PFSK-1 (cell line): Measurements from ENCODE around the gene CTNNA3.

Experiments
- POLR2AphosphoS5 ChIP-seq: IDR thresholded peaks from 2 replicates; pipeline ENCODE4 v1.6.1; 2012; ENCODE audit warnings: low read depth, mild to moderate bottlenecking, control low read depth, low read length, moderate library complexity
- SIN3A ChIP-seq: IDR thresholded peaks from 2 replicates; pipeline ENCODE4 v1.6.1; 2012; ENCODE audit warnings: mild to moderate bottlenecking, low read length, moderate library complexity, borderline replicate concordance; ENCODE audit not compliant: insufficient read depth
- TF ChIP-seq, protein P1 (sequence below), 2 experiments: IDR thresholded peaks; 2 replicates each; pipeline versions ENCODE4 v1.6.1 to v1.8.0; 2011 to 2012; ENCODE audit warnings: low read depth in 2 of 2, low read length in 2 of 2, control low read depth in 1 of 2, inconsistent platforms in 1 of 2, mild to moderate bottlenecking in 1 of 2, moderate library complexity in 1 of 2; ENCODE audit not compliant: insufficient read depth in 1 of 2

DNA sequence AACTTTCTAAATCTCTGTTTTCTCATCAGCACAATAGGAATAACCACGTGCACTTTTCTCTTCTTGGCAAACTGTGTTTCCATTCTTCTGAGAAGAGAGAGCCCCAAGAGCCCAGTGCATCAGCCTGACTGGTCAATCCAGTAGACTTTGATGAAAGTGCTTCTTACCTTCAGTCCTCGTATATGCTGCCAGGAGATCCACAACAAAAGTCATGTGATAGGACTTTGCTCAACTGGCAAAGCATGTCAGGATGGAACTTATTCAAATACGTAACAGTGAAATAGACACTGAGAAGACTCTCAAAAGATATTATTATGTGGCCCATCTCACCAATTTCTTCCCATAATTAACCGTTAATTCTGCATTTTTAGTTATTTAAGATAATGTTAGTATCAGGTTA is 1801.6 kb downstream of the CTNNA3 start:
- TF ChIP-seq POLR2AphosphoS5: no peak
- TF ChIP-seq, protein P1, sequence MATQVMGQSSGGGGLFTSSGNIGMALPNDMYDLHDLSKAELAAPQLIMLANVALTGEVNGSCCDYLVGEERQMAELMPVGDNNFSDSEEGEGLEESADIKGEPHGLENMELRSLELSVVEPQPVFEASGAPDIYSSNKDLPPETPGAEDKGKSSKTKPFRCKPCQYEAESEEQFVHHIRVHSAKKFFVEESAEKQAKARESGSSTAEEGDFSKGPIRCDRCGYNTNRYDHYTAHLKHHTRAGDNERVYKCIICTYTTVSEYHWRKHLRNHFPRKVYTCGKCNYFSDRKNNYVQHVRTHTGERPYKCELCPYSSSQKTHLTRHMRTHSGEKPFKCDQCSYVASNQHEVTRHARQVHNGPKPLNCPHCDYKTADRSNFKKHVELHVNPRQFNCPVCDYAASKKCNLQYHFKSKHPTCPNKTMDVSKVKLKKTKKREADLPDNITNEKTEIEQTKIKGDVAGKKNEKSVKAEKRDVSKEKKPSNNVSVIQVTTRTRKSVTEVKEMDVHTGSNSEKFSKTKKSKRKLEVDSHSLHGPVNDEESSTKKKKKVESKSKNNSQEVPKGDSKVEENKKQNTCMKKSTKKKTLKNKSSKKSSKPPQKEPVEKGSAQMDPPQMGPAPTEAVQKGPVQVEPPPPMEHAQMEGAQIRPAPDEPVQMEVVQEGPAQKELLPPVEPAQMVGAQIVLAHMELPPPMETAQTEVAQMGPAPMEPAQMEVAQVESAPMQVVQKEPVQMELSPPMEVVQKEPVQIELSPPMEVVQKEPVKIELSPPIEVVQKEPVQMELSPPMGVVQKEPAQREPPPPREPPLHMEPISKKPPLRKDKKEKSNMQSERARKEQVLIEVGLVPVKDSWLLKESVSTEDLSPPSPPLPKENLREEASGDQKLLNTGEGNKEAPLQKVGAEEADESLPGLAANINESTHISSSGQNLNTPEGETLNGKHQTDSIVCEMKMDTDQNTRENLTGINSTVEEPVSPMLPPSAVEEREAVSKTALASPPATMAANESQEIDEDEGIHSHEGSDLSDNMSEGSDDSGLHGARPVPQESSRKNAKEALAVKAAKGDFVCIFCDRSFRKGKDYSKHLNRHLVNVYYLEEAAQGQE (IDR thresholded peaks at IDR 0.05; ENCODE audit: insufficient read depth in 1 of 2, low read depth in 2 of 2, low read length in 2 of 2): no peak
- no peak for TF ChIP-seq SIN3A
